ENCODE results near the gene UST.

UST gene

GRCh38 chr6:148739822-148740128 is 7.1 kb upstream of the UST start:
- Histone ChIP-seq H2BK5ac (ENCODE audit: low read length) (no peak overlapping the region), H3K4me3 (ENCODE audit: low read length in 2 of 2) (no peak overlapping the region), H4K91ac (ENCODE audit: low read depth, low read length, poor library complexity) (no peak overlapping the region), H3K36me3 (replicated peaks in 1 of 2; ENCODE audit: control insufficient read depth in 2 of 2, insufficient read depth in 2 of 2, low read length in 2 of 2) (no peaks in the 10 kb centered on the region), H2BK12ac (ENCODE audit: low read length) (no peak overlapping the region), H3K4me2 (ENCODE audit: insufficient read depth, low read length, poor library complexity, severe bottlenecking) (no peak overlapping the region), H2AFZ (ENCODE audit: low read length) (no peak overlapping the region), H3K4ac (ENCODE audit: low read length) (no peak overlapping the region), H3K9ac (ENCODE audit: low read depth, low read length, poor library complexity) (no peak overlapping the region), H2AK5ac (ENCODE audit: low read depth, low read length) (no peak overlapping the region), H3K4me1 (ENCODE audit: control insufficient read depth in 2 of 2, insufficient read depth in 1 of 2, low read depth in 1 of 2, low read length in 2 of 2) (peaks cover 0 to 7% of the 10 kb centered on the region in 2 donors), H2BK15ac (ENCODE audit: low read length) (no peak overlapping the region), H3K79me1 (ENCODE audit: low read depth, low read length) (no peaks in the 10 kb centered on the region), H2BK120ac (ENCODE audit: low read depth, low read length) (no peak overlapping the region), H3K14ac (ENCODE audit: low read length) (no peak overlapping the region), H4K8ac (ENCODE audit: low read depth, low read length) (no peak overlapping the region), H3K23ac (ENCODE audit: low read depth, low read length, poor library complexity) (no peak overlapping the region), H3K27ac (replicated peaks; ENCODE audit: low read length) (no peak overlapping the region), H3K9me3 (replicated peaks in 1 of 2; ENCODE audit: control insufficient read depth in 2 of 2, insufficient read depth in 1 of 2, low read depth in 1 of 2, low read length in 2 of 2) (no peaks in the 10 kb centered on the region), H3K18ac (ENCODE audit: low read length) (no peak overlapping the region), H3K27me3 (ENCODE audit: control insufficient read depth in 3 of 3, insufficient read depth in 3 of 3, low read depth in 1 of 3, low read length in 3 of 3) (peaks cover 0 to 6% (median 0%) of the 10 kb centered on the region in 3 experiments)
- DNase-seq (ENCODE audit: low spot score) = no peak
- WGBS, 2 donors (ENCODE audit: extremely low coverage in 2 of 2, insufficient read length in 2 of 2, insufficient replicate concordance in 1 of 2) = no CpG with 5 or more reads among the region's 3 CpGs

- no peak overlapping the region for H2BK5ac ChIP-seq (ENCODE audit: low read length)
- peaks cover 7% of the 10 kb centered on the region for H3K79me1 ChIP-seq (ENCODE audit: low read depth, low read length)
- no peak overlapping the region for H2BK120ac ChIP-seq (ENCODE audit: low read depth, low read length)
- H4K91ac ChIP-seq (ENCODE audit: low read depth, low read length, poor library complexity) = peak overlapping the region; percentile 22
- H3K4me3 ChIP-seq (ENCODE audit: low read length in 2 of 2) = no peak overlapping the region
- no peak overlapping the region for H3K14ac ChIP-seq (ENCODE audit: low read length)
- no peak overlapping the region for H2BK15ac ChIP-seq (ENCODE audit: low read length)
- no CpG with 5 or more reads among the region's 4 CpGs for WGBS, 2 donors (ENCODE audit: extremely low coverage in 2 of 2, insufficient read length in 2 of 2, insufficient replicate concordance in 1 of 2)
- H3K18ac ChIP-seq (ENCODE audit: low read length) = no peak overlapping the region
- no peak overlapping the region for H3K4me2 ChIP-seq (ENCODE audit: insufficient read depth, low read length, poor library complexity, severe bottlenecking)
- no peak overlapping the region for H4K8ac ChIP-seq (ENCODE audit: low read depth, low read length)
- no peaks in the 10 kb centered on the region for H3K36me3 ChIP-seq (replicated peaks in 1 of 2; ENCODE audit: control insufficient read depth in 2 of 2, insufficient read depth in 2 of 2, low read length in 2 of 2)
- no peak overlapping the region for H3K27ac ChIP-seq (replicated peaks; ENCODE audit: low read length)
- H2BK12ac ChIP-seq (ENCODE audit: low read length) = no peak overlapping the region
- no peak overlapping the region for H2AK5ac ChIP-seq (ENCODE audit: low read depth, low read length)
- no peak overlapping the region for H2AFZ ChIP-seq (ENCODE audit: low read length)
- no peak for DNase-seq (ENCODE audit: low spot score)
- no peaks in the 10 kb centered on the region for H3K9me3 ChIP-seq (replicated peaks in 1 of 2; ENCODE audit: control insufficient read depth in 2 of 2, insufficient read depth in 1 of 2, low read depth in 1 of 2, low read length in 2 of 2)
- no peak overlapping the region for H3K4ac ChIP-seq (ENCODE audit: low read length)
- peaks cover 4 to 10% of the 10 kb centered on the region in 2 donors for H3K4me1 ChIP-seq (ENCODE audit: control insufficient read depth in 2 of 2, insufficient read depth in 1 of 2, low read depth in 1 of 2, low read length in 2 of 2)
- H3K23ac ChIP-seq (ENCODE audit: low read depth, low read length, poor library complexity) = no peak overlapping the region
- H3K9ac ChIP-seq (ENCODE audit: low read depth, low read length, poor library complexity) = no peak overlapping the region
- H3K27me3 ChIP-seq (ENCODE audit: control insufficient read depth in 3 of 3, insufficient read depth in 3 of 3, low read depth in 1 of 3, low read length in 3 of 3) = peaks cover 0 to 6% (median 0%) of the 10 kb centered on the region in 3 experiments
Measured at GRCh38 chr6:148743476-148743875, 3.4 kb upstream of the UST start.

- Histone ChIP-seq H3K9me3 (replicated peaks in 1 of 2; ENCODE audit: control insufficient read depth in 2 of 2, insufficient read depth in 1 of 2, low read depth in 1 of 2, low read length in 2 of 2) (no peaks in the 10 kb centered on the region), H2BK12ac (ENCODE audit: low read length) (no peak overlapping the region), H2BK120ac (ENCODE audit: low read depth, low read length) (no peak overlapping the region), H3K27me3 (ENCODE audit: control insufficient read depth in 3 of 3, insufficient read depth in 3 of 3, low read depth in 1 of 3, low read length in 3 of 3) (peaks cover 0 to 6% (median 0%) of the 10 kb centered on the region in 3 experiments), H3K14ac (ENCODE audit: low read length) (no peak overlapping the region), H2AK5ac (ENCODE audit: low read depth, low read length) (no peak overlapping the region), H3K23ac (ENCODE audit: low read depth, low read length, poor library complexity) (no peak overlapping the region), H4K91ac (ENCODE audit: low read depth, low read length, poor library complexity) (no peak overlapping the region), H2AFZ (ENCODE audit: low read length) (peak overlapping the region; percentile 92), H2BK5ac (ENCODE audit: low read length) (no peak overlapping the region), H3K4me2 (ENCODE audit: insufficient read depth, low read length, poor library complexity, severe bottlenecking) (peak overlapping the region; percentile 59), H4K8ac (ENCODE audit: low read depth, low read length) (no peak overlapping the region), H3K9ac (ENCODE audit: low read depth, low read length, poor library complexity) (peak overlapping the region; percentile 82), H3K36me3 (replicated peaks in 1 of 2; ENCODE audit: control insufficient read depth in 2 of 2, insufficient read depth in 2 of 2, low read length in 2 of 2) (no peaks in the 10 kb centered on the region), H3K4me1 (ENCODE audit: control insufficient read depth in 2 of 2, insufficient read depth in 1 of 2, low read depth in 1 of 2, low read length in 2 of 2) (peaks cover 6 to 10% of the 10 kb centered on the region in 2 donors), H3K4ac (ENCODE audit: low read length) (no peak overlapping the region), H3K79me1 (ENCODE audit: low read depth, low read length) (peaks cover 7% of the 10 kb centered on the region), H3K18ac (ENCODE audit: low read length) (peak overlapping the region; percentile 68), H3K27ac (replicated peaks; ENCODE audit: low read length) (peak overlapping the region; percentile 58), H2BK15ac (ENCODE audit: low read length) (no peak overlapping the region), H3K4me3 (ENCODE audit: low read length in 2 of 2) (peak overlapping the region; percentile 68 to 86)
- DNase-seq (ENCODE audit: low spot score) = no peak
- no CpG with 5 or more reads among the region's 6 CpGs for WGBS, 2 donors (ENCODE audit: extremely low coverage in 2 of 2, insufficient read length in 2 of 2, insufficient replicate concordance in 1 of 2)
Measured at GRCh38 chr6:148745926-148746325, 904 bp upstream of the UST start.

- Histone ChIP-seq H3K36me3 (replicated peaks in 1 of 2; ENCODE audit: control insufficient read depth in 2 of 2, insufficient read depth in 2 of 2, low read length in 2 of 2) (no peaks in the 10 kb centered on the region), H4K91ac (ENCODE audit: low read depth, low read length, poor library complexity) (no peak overlapping the region), H3K14ac (ENCODE audit: low read length) (no peak overlapping the region), H2BK120ac (ENCODE audit: low read depth, low read length) (peak overlapping the region; percentile 51), H3K4me3 (ENCODE audit: low read length in 2 of 2) (peak overlapping the region; percentile 86 to 96), H3K23ac (ENCODE audit: low read depth, low read length, poor library complexity) (peak overlapping the region; percentile 90), H3K9ac (ENCODE audit: low read depth, low read length, poor library complexity) (peak overlapping the region; percentile 95), H3K27ac (replicated peaks; ENCODE audit: low read length) (peak overlapping the region; percentile 83), H3K27me3 (ENCODE audit: control insufficient read depth in 3 of 3, insufficient read depth in 3 of 3, low read depth in 1 of 3, low read length in 3 of 3) (peaks cover 0 to 6% (median 0%) of the 10 kb centered on the region in 3 experiments), H3K9me3 (replicated peaks in 1 of 2; ENCODE audit: control insufficient read depth in 2 of 2, insufficient read depth in 1 of 2, low read depth in 1 of 2, low read length in 2 of 2) (no peaks in the 10 kb centered on the region), H2BK12ac (ENCODE audit: low read length) (no peak overlapping the region), H4K8ac (ENCODE audit: low read depth, low read length) (no peak overlapping the region), H2BK15ac (ENCODE audit: low read length) (peak overlapping the region; percentile 22), H3K79me1 (ENCODE audit: low read depth, low read length) (peaks cover 7% of the 10 kb centered on the region), H2AFZ (ENCODE audit: low read length) (peak overlapping the region; percentile 92), H2BK5ac (ENCODE audit: low read length) (no peak overlapping the region), H3K4me2 (ENCODE audit: insufficient read depth, low read length, poor library complexity, severe bottlenecking) (peak overlapping the region; percentile 94), H3K4me1 (ENCODE audit: control insufficient read depth in 2 of 2, insufficient read depth in 1 of 2, low read depth in 1 of 2, low read length in 2 of 2) (peaks cover 8% of the 10 kb centered on the region in 2 donors), H3K18ac (ENCODE audit: low read length) (peak overlapping the region; percentile 96), H3K4ac (ENCODE audit: low read length) (no peak overlapping the region), H2AK5ac (ENCODE audit: low read depth, low read length) (peak overlapping the region; percentile 19)
- WGBS, 2 donors (ENCODE audit: extremely low coverage in 2 of 2, insufficient read length in 2 of 2, insufficient replicate concordance in 1 of 2) = no CpG with 5 or more reads among the region's 45 CpGs
- DNase-seq (ENCODE audit: low spot score) = peak; percentile 54
Measured at GRCh38 chr6:148747145-148747470, 278 bp downstream of the UST start.
